Measurements from ENCODE around the gene CREB1.

The CREB1 gene

DNA sequence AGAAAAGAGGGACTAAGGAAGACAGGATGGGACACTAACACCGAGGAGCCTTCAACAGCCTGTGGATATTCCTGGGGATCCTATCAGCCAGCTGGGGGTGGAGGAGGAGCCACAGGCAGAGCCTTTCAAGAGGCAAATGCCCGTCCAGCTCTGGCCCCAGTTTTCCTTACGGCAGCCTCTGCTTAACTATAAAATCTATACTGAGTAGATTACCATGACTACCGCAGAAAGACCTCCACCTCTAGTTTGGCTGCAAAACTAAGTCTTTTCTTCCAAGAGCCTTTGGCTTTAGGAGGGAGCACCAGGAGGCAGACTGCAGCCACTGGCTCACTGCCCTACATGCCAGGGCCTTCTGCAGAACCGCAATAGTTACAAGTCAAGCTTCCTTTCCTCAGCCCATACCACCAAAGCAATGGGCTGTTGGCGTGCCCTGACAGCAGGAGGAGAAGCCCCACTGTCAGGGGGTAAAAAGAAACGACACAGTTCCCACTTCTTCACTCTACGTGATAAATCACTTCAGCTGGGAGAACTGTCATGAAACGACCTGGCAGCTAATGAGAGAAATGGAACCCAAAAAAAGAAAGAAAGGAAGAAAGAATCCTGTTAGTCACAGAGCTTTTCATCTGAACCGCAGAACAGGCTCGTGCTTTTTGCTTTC is 25.1 kb upstream of the CREB1 start:
- no peak for DNase-seq

- DNase-seq, result no peak
These were observed 24.6 kb upstream of the CREB1 start for GRCh38 chr2:207505171-207505570.

GRCh38 chr2:207505728-207506127 is 24.0 kb upstream of the CREB1 start:
- peak; percentile 46 for DNase-seq

DNA sequence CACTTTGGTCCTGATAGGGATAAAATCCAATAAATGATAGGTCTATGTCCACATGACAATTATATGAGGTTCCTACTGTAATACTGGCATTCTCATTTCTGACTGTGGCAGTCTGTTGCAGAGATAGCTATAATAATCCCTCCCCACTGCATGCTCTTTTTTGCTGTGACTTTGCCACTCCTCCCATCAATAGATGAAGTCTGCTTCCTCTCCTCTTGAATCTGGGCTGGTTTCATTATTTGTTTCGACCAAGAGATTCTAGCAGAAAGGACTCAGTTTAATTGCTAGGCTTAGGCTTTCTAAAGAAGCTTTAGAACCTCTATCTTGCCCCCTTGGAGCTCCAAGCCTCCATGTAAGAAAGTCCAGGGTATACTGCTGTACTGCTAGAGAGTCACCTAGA is 23.3 kb upstream of the CREB1 start:
- DNase-seq, result no peak

- no peak for DNase-seq
These were observed 19.6 kb upstream of the CREB1 start for GRCh38 chr2:207510148-207510547.

- no peak for DNase-seq
These were observed 17.9 kb upstream of the CREB1 start for GRCh38 chr2:207511851-207512250.

GRCh38 chr2:207512356-207512755 is 17.4 kb upstream of the CREB1 start:
- no peak for DNase-seq

GRCh38 chr2:207513551-207514257 is 16.1 kb upstream of the CREB1 start:
- no peak for DNase-seq

DNA sequence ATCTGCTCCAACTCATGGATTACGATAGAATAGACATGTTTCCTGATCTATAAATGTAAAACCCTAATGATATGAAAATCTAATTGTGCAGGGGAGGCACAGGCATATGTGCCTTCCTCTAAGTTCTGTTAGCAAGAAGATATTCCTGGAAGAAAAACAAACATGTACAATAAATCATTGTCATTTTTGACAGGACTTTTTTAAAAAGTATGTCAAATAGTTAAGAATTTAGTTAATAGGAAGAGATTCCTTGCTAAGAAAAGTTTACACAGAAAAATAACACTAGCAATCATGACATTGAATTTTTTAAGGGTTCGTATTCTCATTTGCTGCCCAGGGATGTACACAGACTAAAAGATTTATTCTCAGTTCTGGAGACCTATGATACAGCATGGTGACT is 15.3 kb upstream of the CREB1 start:
- DNase-seq, result no peak

- no peak for DNase-seq
These were observed 14.1 kb upstream of the CREB1 start for GRCh38 chr2:207515671-207516070.

DNA sequence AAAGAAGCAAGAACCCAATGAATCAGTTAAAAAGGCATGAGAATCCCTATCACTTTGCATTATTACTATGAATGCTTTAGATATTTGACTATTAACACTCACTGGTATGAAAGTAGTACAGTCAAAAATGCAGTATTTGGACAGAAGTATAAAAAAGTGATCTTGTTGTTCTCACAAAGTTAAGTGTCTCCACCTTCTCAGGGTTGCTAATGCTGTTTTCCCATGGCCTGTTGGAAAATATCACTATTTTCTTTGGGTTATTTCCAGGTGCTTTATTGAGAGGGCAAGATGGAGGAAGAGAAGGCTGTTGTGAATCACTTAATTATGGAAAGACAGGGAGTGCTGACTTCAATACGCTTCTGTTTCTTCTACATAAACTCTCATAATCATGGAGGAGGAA is 13.6 kb upstream of the CREB1 start:
- no peak for DNase-seq

GRCh38 chr2:207523005-207523404 is 6.8 kb upstream of the CREB1 start:
- no peak for DNase-seq

DNA sequence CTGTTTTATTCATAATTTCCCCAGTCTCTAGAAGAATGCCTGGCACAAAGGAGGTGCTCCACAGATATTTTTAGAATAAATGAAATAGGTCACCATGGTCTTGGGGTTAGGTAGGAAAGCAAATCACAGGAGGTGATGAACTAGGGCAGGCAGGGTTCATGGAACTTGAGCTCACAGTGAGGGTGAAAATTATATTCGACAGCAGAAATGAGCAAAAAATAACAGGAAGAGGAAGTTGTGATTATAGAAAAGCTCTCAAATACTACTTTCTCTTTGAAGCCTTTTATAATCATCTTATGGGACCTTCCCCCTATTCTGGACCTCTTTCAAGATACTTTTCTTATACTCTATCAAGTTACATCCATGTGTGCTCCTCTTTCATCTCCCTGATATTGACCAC is 4.5 kb upstream of the CREB1 start:
- DNase-seq, result no peak

- peak; percentile 69 for DNase-seq
These were observed 807 bp upstream of the CREB1 start for GRCh38 chr2:207528980-207529329.

DNA sequence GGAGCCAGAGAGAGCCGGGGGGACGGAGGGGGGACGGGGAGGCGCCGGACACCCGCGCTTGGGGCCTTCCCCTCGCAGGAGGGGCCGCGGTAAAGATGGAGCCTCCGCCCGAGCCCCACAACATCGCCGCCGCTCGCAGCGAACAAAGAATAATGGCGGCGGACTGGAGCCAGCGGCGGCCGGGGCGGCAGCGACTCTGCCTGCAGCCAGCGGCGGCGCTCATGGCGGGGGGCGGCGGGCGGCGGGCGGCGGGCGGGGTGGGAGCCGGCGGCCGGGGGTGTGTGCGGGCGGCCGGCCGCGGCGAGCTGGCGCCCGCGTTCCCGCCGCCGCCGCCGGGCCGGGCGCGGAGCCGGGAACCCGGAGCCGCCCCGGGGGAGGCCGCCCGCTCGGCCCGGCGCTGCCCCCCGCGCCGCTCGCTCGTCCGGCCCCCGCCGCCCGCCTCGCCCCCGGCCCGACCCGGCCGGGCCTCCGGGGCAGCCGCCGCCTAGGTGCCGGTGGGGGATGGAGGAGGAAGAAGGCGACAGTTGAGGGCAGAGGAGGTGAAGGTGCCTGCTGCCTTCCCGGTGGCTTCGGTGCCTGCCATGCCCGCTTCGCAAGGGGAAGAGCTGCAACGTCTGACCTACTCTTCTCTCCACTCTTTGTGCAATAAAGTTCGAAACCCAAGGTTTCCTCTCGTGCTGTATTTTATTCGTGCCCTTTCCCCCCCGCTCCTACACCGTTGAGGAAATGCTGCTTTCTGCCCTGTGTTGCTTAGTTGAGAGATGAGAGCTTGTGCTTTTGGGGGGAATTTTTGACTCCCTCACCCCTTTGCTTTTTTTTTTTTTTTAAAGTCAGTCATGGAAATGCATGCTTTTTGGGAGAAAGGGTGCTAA is 634 bp downstream of the CREB1 start:
- peak; percentile 47 for DNase-seq

DNA sequence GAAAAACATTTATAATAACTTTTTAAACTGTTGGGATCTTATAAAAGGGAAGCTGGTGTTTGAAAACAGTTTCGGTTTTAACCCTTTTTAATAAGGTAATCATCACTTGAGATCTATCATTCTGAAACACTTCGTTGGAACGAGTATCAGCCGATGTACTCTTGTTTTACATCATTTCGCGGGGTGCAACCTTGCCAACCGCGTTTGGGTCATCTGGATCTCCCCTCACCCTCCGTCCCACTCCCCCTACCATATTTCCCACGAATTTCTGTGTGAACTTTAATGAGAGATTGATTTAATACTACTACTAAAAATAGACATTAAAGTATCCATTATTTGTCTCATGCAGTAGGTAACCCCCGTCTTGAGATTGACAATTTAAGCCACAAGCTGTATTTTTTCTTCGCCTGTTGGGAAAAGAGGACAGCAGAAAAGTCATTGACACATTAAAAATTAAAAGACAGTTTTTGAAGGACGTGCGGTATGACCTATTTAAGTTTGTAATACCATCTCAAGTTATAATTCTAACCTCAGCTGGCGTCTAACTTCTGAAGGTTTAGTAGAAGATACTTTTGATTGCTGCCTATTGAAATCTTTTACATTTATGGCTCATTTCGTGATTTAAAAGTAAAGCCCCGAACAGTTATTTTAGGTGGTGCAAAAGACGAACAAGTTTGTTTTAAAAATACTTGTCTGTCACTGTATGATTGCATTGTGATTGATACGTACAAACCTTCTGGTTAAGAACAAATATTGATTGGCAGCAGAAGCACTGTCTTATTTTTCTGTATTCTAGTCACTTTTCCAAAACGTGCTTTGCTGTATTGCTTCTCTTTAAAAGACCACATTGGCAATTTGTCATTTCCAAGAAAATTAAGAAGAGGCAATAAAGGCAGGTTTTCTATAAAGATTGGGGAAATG is 1.5 kb downstream of the CREB1 start:
- peak; percentile 47 for DNase-seq

GRCh38 chr2:207532676-207533075 is 2.9 kb downstream of the CREB1 start:
- no peak for DNase-seq

DNA sequence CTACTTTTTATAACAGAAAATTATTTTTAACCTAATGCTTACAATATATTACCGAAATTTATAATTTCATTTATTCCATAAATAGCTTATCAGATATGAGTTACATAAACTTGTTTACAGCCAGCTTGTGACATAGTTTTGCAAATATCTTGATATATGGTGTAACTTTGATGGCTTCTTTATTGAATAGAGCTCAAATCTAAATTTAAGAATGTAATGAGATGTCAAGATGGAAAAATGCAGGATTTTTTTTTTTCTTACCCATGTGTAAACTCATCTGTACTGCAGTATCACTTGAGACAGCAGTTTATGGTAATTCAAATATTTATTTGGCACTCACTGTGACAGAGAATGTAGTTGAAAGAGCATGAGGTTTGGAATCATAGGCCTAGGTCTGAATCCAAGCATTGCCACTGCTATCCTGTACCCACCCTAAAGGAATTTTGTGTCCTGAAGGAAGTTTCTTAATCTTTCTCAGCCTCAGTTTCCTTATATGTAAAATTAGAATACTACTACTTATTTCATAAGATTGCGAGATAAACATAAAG is 3.8 kb downstream of the CREB1 start:
- no peak for DNase-seq

DNA sequence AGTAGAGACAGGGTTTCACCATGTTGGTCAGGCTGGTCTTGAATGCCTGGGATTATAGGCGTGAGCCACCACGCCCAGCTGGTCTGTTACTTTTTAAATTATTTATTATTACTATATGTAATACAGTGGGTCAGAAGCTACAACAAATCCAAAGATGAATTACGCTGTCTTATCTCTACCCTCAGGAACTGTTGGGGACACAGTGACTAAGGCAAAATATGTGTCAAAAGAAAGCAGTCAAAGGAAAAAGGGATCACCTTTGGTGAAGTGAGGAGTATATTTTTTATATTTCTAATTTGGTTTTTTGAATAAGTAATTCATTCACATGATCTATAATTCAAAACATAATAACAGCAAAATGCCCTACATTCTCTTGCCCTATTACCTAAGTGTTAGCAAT is 4.7 kb downstream of the CREB1 start:
- DNase-seq, result no peak

- no peak for DNase-seq
These were observed 9.7 kb downstream of the CREB1 start for GRCh38 chr2:207539470-207539869.

- no peak for DNase-seq
These were observed 10.7 kb downstream of the CREB1 start for GRCh38 chr2:207540431-207540830.

DNA sequence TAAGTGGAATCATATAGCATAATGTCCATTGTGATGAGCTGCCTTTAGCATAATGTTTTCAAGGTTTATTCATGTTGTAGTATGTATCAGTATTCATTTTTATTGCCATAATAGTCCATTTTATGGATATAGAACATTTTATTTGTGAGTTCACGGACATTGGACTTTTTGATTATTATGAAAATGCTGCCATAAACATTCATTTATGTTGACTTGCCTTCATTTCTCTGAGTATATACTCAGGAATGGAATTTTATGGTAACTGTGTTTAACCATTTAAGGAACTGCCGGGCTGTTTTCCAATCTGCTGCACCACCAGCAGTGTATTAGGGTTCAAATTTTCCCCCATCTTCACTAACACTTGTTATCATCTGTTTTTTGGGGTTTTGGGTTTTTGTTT is 12.2 kb downstream of the CREB1 start:
- no peak for DNase-seq

- no peak for DNase-seq
These were observed 13.5 kb downstream of the CREB1 start for GRCh38 chr2:207543272-207543671.
